Stimulated activated CD4-positive, alpha-beta T cell treated with anti-CD3 and anti-CD28 coated beads, Interleukin-2, amount 100 ng/mL, for 24 hours (primary cell): Measurements from ENCODE around the gene CCDC126.
A peak's percentile ranks its signal among the peaks of the same experiment; 100 is the strongest.
"Not testable (repeated sequence)": the region's sequence is repeated elsewhere in the genome, so short reads cannot be mapped to it uniquely, and the experiment has no call there.

ENCODE experiments used
- DNase-seq, 2 donors: peaks; one replicate each; pipeline ENCODE4 v3.0.0-alpha.2; 2020

CCDC126 gene

DNA sequence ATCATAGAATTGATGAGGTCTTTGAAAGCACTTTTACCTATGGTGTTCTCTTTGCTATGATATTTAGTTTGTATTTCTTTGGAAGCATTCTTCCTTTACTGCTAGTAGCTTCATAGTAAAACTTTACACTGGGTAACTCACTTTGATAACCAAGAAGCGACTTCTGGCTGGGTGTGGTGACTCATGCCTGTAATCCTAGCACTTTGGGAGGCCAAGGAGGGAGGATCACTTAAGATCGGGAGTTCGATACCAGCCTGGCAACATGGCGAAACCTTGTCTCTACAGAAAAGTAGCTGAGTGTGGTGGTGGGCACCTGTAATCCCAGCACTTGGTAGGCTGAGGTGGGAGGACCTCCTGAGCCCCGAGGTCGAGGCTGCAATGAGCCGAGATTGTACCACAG, 36.2 kb downstream of the CCDC126 start:
- DNase-seq: no peak

DNA sequence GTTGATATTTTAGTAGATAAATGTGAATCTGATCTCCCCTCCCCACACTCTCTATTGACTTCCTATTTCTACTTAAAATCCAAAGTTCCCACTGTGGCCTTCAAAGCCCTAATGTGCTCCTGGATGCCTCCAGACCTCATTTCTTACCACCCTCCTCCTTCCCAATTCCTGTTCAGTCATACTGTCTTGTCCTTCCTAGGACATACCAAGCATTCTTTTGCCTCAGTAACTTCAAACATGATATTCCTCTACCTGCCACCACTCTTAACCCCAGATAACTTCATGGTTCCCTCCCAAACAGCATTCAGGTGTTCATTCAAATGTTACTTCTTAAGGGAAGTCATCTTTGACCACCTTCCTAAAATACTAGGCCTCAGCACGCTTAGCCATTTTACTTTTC, 48.6 kb downstream of the CCDC126 start:
- DNase-seq: no peak

DNA sequence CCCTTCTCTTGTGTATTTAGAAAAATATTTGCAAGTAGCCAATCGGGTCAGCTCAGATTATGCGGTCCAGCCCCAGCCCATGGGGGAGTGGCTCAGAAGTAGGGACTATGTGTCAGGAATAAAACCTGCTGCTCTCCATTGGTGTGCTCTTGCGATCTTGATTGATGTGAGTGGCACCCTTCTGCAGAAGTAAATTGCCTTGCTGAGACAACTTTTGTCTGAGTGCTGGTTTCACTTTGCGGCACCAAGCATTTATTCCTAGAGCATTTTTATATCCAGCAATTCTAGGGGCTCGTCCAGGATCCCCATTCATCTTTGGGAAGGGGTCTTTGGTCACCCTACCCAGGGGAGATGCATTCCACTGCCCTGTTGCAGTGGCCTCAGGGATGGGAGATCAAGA, 56.8 kb downstream of the CCDC126 start:
- no peak for DNase-seq

DNA sequence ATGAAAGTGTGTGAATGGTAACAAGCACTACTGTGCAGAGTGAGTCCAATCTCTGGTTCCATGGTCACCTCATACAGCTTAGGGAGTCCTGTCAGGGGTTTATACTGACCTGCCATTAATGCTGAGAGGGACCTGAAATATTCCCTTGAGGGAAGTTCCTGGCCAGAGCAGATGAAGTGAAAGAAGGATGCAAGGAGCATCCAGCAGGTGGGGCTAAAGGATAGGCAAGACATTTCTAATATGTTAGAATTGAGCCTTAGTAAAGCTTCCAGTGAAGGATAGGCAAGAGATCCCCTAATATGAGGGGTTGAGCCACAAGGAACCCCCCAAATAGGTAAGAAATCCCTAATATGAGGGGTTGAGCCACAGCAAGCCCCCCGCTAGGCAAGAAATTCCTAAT, 57.3 kb downstream of the CCDC126 start:
- no peak for DNase-seq

DNA sequence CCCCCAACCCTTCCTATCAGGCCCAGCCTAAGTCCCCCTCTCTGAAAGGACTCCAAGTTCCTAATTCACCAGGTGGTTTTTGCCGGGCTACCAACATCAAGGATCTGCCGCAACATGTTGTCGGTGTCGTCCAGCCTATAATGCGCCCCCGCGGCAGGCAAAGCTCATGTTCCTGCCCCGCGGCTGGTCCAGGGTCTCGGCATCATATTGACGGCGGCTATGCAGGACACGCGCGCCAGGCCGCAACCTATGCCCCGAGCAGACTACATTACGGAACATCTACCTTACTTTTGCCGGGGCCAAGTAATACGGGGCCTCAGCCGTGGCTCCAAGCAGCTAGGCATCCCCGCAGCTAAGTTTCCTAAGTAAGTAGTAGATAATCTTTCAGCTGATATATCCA, 58.3 kb downstream of the CCDC126 start:
- DNase-seq: no peak

DNA sequence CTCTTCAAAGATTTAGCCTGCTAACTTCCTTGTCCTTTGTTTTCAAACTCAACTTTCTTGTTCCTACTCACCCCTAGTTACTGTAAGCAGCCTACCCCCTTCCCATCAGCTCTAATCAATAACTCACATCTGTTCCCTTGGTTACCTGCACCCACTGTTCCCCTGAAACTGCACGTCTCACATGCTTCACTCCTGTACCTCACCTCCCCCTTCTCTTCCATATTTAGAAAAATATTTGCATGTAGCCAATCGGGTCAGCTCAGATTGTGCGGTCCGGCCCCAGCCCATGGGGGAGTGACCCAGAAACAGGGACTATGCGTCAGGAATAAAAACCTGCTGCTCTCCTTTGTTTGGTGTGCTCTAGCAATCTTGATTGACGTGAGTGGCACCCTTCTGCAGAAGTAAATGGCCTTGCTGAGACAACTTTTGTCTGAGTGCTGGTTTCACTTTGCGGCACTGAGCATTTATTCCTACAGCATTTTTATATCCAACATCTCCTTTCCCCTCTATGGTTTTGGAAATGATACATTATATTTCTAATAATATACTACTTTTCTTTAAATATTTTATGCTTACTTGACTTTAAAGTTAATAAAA, 61.7 kb downstream of the CCDC126 start:
- no peak for DNase-seq

DNA sequence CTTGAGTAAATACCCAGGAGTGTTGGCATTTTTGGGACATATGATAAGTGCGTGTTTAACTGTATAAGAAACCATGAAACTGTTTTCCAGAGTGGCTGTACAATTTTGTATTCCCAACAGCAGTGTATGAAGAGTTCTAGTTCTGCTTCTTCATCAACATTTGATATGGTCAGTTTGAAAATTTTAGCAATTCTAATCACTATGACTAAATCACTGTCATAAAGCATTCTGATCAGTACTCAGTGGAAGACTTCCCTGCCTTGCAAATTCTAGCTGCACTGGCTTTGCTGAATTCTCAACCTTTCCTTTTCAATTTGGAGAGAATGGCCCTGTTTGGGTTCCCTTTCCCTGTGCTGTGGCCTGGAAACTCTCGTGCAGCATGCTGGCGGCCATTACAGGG, 64.2 kb downstream of the CCDC126 start:
- no peak for DNase-seq

DNA sequence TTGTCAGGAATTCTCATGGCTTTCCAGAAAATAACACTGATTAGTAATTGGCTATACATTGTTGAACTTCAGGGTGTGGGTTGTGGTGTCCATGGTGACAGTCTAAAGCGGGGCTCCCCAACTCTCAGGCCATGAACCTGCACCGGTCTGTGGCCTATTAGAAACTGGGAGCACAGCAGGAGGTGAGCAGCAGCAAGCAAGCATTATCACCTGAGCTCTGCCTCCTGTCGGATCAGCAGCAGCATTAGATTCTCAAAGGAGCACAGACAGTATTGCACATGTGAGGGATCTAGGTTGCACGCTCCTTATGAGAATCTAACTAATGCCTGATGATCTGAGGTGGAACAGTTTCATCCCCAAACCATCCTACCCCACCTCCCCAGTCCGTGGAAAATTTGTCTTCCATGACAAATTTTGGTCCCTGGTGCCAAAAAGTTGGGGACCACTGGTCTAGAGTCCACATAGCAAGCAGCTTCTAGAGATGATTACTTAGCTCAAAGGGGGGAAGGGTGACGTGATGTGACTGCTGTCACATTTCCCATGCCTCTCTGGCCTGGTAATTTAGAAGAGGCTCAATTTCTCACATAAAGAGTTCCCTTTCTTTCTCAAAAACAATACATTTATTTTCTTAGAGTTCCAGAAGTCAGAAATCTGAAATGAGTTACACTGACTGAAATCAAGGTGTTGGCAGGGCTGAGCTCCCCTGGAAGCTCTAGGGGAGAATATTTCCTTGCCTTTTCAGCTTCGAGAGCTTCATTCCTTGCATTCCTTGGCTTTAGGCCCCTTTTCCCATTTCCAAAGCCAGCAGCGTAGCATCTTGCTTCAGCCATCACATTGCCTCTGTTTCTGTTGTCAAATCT, 65.2 kb downstream of the CCDC126 start:
- no peak for DNase-seq

DNA sequence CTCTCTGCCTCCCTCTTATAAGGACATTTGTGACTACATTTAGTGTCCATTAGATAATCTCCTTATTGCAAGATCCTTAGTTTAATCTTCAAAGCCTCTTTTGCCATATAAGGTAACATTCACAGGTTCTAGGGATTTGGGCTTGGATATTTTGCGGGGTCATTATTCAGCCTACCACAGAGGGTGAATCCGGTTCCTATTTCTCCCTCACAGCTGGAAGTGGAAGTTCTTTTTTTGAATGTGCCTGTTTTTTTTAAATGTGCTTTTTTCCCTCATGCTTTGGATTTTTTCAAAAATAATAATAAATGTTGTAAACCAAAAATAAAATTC, 65.8 kb downstream of the CCDC126 start:
- DNase-seq: no peak

DNA sequence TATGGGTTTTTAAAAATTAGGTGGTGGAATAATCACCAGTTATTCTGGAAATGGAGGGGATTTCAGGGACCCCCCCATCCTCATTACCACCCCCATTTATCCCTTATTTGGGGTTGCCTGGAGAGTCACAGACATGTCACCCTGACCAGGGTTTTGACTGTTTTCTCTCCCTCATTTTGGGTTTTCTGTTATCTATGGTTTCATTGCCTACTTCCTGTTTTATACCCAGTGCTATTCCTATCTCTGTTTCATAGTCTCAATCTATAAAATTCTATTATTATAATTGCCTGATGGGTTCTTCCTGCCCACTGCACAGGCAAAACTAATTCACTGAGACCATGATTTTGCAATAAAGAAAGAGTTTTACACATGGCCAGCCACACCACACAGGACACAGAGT, 66.9 kb downstream of the CCDC126 start:
- no peak for DNase-seq

DNA sequence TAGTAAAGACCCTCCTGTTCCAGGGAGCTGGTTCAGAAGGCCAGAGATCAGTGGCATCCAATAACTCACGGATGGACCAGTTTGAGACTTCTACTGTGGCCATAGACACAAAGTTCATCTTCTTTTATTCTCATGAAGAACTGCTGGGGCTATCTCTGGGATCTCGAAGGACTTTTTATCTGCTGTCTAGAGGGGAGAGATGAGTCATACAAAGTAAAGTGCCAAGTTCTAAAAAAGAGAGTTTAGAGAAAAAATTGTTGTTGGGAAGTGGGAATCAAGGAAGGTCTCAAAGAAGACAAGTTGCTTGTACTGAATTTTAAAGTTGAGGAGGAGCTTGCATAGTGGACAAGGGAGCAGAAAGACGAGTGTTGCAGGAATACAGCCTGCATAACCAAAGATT, 74.9 kb downstream of the CCDC126 start:
- no peak for DNase-seq

DNA sequence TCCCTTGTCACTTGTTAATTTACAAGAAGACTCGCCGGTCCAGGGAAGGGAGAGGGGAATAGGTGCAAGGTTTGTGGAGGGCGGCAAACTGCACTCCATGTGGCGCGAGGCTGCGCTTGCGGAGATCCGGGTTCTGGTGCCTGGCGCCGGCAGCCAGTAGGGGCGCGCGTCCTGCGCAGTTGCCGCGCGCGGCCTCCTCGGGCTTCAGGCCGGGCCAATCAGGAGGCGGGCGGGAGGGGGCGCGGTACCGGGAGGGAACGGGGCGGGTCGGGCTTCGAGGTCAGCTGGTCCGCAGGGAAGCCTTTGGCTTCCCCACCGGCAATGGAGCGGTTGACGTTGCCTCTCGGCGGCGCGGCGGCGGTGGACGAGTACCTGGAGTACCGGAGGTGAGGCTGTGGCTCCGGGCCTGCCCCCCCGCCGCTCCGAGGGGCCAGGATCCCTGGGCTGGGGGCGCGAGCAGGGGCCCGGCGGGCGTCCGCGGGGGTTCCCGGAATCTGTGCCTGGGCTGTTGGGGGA, 82.8 kb downstream of the CCDC126 start, which contains the start of gene FAM221A:
Gene FAM221A, plus strand, starts transcription at position 302 of the 516 bp plus-strand sequence. Its CDS starts 20 bp downstream, at position 322.
- DNase-seq: peak; percentile 85 to 86

DNA sequence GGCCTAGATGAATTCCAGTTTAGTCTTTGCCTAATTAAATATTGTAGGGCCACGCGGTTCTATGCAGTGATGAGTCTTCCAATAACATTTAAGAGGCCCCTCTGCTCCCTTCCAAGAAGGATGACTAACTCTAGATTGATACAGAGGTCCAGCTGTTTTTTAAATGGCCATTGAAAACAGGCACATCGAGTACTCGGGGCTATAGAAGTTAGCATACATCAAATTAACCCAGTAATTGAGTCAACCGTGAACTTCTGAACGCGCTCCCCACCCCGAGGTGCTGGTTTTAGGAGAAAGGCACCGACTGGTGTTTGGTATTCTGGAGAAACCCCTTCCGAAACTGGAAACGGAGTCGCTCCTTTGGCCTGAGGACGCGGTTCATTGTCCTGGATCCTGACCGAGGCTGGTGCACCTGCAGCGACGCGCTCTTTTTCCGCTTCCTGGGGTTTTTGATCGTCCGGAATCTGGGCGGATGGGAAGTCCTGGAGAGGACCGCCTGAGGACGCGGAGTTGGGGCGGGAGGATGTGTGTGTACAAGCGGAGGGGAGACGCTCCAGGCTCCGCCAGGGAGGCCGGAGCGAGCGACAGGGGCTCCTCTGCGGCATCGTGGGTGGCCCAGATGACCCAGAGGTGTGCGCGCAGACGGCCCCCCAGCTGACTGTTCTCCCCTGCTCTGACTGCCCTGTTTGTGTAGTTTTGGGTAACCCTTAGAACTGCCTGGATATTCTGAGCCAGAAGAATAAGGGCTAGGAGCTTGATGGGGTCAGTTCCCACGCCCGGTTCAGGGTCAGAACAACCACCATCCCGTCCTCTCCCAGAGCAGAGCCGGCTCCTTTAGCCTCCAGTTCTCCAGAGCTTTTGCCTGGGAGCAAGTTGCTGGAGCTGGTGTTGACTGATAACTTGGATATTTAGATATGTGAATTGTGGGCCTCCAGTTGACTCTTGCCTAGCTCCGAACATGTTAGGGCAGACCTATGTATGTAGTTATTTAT, 83.5 kb downstream of the CCDC126 start:
- DNase-seq: peak; percentile 53 to 55

DNA sequence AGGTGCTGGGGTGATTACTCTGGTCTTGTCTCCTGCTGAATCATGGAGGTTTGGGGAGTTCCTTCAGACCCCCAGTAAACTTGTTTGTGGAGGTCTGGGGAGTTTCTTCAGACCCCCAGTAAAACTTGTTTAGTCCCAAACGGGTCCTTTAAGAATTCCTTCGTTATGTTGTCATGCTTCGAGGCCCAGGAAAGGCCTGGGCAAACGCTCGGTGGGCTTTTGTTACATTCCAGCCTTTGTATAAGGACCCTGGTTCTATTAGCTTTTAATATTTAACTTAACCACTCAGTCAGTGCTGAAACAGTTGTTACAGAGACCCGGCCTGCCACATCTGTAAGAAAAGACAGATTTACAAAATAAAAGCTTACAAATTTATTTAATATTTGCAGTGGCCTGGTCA, 86.9 kb downstream of the CCDC126 start:
- not testable (repeated sequence) for DNase-seq

DNA sequence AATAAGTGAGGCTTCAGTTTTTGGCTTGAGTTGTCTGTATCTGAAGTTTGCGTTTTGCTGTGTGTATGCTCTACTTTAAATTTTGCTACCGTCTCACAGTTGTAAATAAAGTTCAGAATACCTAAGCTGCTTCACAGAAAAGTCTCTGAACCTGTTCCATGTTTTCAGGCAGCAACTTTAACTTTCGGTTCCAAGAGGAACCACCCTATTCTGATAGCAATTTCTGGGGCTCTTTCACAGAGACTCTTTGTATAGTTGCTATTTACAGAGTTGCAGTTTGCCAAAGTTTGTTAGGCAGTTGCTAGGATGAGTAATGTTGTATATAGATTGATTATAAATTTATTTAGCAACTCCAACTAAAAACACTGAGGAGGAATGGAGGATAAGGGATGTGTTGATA, 88.5 kb downstream of the CCDC126 start:
- no peak for DNase-seq

DNA sequence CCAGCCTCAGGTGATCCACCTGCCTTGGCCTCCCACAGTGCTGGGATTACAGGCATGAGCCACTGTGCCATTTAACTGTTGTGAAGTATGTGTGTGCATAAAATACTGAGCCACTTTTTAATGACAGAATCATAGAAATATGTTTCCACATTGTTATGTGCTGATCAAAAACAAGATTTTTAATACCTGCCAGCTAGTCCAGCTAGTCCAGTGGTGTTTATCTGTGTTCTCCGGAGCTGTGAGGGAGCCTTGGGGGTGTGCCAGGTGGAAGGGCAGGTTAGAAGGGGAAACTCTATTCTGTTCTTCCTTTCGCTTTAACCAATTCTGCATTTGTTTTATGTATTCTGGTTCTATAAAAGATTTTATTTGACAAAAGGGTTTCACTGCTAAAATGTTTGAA, 89.8 kb downstream of the CCDC126 start:
- DNase-seq: no peak

DNA sequence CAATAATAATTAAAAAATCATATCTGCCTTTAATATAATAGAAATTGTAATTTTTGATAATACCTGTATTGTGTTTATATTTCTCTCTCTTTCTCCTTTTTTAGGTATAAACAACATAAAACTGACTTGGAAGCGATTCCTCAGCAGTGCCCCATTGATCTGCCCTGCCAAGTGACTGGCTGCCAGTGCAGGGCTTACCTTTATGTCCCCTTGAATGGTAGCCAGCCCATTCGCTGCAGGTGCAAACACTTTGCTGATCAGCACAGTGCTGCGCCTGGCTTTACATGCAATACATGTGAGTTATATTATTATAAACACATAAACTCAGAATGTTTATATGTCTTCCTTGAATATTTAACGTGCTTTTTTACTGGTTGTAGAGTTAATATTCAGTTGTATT, 92.0 kb downstream of the CCDC126 start:
- no peak for DNase-seq

DNA sequence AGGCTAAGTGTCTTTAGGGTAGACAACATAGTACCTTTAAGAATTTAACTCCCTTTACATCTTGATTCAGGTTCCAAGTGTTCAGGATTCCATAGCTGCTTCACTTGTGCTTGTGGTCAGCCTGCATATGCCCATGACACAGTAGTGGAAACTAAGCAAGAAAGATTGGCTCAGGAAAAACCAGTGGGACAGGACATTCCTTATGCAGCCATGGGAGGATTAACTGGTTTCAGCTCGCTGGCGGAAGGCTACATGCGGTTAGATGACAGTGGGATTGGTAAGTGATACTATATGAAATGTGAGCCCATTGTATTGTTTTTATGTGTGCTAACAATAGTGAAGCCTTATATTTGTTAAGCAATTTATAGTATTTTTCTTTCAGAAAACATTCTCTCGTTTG, 94.1 kb downstream of the CCDC126 start:
- DNase-seq: no peak

DNA sequence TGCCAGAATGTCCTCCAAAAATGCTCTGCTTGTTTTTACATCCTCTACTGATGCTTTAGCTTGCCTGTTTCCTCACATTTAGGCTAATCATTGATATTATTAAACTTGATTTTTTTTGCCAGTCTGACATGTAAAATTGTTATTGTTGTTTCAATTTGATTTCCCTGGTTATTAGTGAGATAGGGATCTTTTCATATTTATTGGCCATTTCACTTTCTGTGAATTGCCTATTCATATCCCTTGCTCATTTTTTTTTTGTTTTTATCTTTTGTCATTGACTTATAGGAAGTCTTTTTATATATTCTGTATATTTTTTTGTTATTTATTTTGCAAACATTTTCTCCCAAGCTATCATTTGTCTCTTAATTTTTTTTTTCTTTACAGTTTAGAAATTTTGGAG, 96.0 kb downstream of the CCDC126 start:
- DNase-seq: no peak
